HL-60 (cell line): ENCODE measurements around the gene MYBL2.

ENCODE experiments used
- GABPA ChIP-seq: IDR thresholded peaks from 2 replicates; pipeline ENCODE4 v1.6.1; 2012; ENCODE audit warnings: low read depth
- TF ChIP-seq, protein P1 (sequence below): IDR thresholded peaks from one replicate; pipeline ENCODE4 v1.5.1; 2011; ENCODE audit warnings: low read length, control low read depth, inconsistent platforms; ENCODE audit not compliant: insufficient read depth
- TF ChIP-seq, protein P2 (sequence below): IDR thresholded peaks from 2 replicates; pipeline ENCODE4 v1.6.1; 2012; ENCODE audit warnings: low read depth; ENCODE audit not compliant: insufficient replicate concordance

DNA sequence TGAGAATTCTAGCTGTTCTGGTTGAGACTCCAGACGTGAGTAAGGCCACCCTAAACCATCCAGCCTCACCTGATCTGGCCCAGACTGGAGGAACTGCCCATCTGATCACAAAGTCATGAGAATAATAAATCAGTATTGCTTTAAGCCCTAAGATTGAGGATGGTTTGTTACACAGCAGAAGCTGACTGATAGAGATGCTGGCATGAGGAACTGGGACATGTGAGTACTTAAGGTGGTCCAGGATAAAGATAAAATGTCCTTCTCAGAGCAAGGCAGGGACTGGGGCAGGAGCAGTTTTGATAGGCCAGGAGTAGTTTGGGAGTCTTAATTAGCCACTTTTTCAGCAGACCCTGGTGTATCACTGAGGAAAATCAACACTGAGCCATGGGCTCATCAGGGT, 53.1 kb downstream of the MYBL2 start:
- TF ChIP-seq, protein P1, sequence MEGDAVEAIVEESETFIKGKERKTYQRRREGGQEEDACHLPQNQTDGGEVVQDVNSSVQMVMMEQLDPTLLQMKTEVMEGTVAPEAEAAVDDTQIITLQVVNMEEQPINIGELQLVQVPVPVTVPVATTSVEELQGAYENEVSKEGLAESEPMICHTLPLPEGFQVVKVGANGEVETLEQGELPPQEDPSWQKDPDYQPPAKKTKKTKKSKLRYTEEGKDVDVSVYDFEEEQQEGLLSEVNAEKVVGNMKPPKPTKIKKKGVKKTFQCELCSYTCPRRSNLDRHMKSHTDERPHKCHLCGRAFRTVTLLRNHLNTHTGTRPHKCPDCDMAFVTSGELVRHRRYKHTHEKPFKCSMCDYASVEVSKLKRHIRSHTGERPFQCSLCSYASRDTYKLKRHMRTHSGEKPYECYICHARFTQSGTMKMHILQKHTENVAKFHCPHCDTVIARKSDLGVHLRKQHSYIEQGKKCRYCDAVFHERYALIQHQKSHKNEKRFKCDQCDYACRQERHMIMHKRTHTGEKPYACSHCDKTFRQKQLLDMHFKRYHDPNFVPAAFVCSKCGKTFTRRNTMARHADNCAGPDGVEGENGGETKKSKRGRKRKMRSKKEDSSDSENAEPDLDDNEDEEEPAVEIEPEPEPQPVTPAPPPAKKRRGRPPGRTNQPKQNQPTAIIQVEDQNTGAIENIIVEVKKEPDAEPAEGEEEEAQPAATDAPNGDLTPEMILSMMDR = no peak
- no peak for TF ChIP-seq GABPA
- TF ChIP-seq, protein P2, sequence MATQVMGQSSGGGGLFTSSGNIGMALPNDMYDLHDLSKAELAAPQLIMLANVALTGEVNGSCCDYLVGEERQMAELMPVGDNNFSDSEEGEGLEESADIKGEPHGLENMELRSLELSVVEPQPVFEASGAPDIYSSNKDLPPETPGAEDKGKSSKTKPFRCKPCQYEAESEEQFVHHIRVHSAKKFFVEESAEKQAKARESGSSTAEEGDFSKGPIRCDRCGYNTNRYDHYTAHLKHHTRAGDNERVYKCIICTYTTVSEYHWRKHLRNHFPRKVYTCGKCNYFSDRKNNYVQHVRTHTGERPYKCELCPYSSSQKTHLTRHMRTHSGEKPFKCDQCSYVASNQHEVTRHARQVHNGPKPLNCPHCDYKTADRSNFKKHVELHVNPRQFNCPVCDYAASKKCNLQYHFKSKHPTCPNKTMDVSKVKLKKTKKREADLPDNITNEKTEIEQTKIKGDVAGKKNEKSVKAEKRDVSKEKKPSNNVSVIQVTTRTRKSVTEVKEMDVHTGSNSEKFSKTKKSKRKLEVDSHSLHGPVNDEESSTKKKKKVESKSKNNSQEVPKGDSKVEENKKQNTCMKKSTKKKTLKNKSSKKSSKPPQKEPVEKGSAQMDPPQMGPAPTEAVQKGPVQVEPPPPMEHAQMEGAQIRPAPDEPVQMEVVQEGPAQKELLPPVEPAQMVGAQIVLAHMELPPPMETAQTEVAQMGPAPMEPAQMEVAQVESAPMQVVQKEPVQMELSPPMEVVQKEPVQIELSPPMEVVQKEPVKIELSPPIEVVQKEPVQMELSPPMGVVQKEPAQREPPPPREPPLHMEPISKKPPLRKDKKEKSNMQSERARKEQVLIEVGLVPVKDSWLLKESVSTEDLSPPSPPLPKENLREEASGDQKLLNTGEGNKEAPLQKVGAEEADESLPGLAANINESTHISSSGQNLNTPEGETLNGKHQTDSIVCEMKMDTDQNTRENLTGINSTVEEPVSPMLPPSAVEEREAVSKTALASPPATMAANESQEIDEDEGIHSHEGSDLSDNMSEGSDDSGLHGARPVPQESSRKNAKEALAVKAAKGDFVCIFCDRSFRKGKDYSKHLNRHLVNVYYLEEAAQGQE = no peak
